CD4-positive, alpha-beta T cell (primary cell): ENCODE results near the gene PRKN. TPM values are rescaled to one million over a fixed set of nuclear protein-coding genes. Genes with fewer than 3 reads are reported as not detected.

Experiments
- ATAC-seq: fragments of 200-7000 bp; cut with Tn5 transposase; one replicate; pipeline ENCODE4 v1.10.0; 2022; ENCODE audit warnings: mild to moderate bottlenecking; ENCODE audit not compliant: poor library complexity
- CTCF ChIA-PET: fragments of 350-600 bp; sonication (Branson Sonifier 250); formaldehyde crosslinking; loops from one replicate; lab custom pipeline; 2021; ENCODE audit warnings: antibody characterized with exemption, inconsistent platforms; lab: Charles Lee
- POLR2A ChIA-PET: fragments of 350-600 bp; sonication (Branson Sonifier 250); formaldehyde crosslinking; loops from one replicate; lab custom pipeline; 2021; ENCODE audit warnings: antibody characterized with exemption, inconsistent platforms; lab: Charles Lee
- DNase-seq, 14 experiments: peaks; one replicate each; pipeline ENCODE4 v3.0.0-alpha.2; 2013 to 2020; ENCODE audit warnings: mixed read lengths in 2 of 14
- H3K27ac ChIP-seq, 2 donors: one replicate each; pipeline versions ENCODE4 v1.5.1 to v1.7.0; 2013; ENCODE audit warnings: low read length in 2 of 2, low read depth in 1 of 2, mild to moderate bottlenecking in 1 of 2
- H3K27me3 ChIP-seq, 2 experiments: 1 replicate in 1 of 2; 2 replicates in 1 of 2; pipeline versions ENCODE4 v1.6.1 to v1.7.0; 2013; ENCODE audit warnings: low read length in 2 of 2, control low read depth in 1 of 2, mild to moderate bottlenecking in 1 of 2, moderate library complexity in 1 of 2; ENCODE audit not compliant: insufficient read depth in 2 of 2, control insufficient read depth in 1 of 2
- H3K36me3 ChIP-seq: one replicate; pipeline ENCODE4 v1.6.1; 2013; ENCODE audit warnings: low read length, control low read depth; ENCODE audit not compliant: insufficient read depth
- H3K4me1 ChIP-seq: one replicate; pipeline ENCODE4 v1.6.1; 2013; ENCODE audit warnings: low read length, control low read depth; ENCODE audit not compliant: insufficient read depth
- H3K4me3 ChIP-seq: one replicate; pipeline ENCODE4 v1.5.1; 2013; ENCODE audit warnings: mild to moderate bottlenecking, low read length, moderate library complexity
- H3K9me3 ChIP-seq, 2 experiments: 1 replicate in 1 of 2; 2 replicates in 1 of 2; pipeline versions ENCODE4 v1.6.1 to v1.7.0; 2013; ENCODE audit warnings: low read length in 2 of 2, mild to moderate bottlenecking in 2 of 2, control low read depth in 1 of 2, moderate library complexity in 1 of 2; ENCODE audit not compliant: control insufficient read depth in 1 of 2, insufficient read depth in 1 of 2
- H3K27ac Mint-ChIP-seq: one replicate; pipeline ENCODE4 v1.8.0; 2020; ENCODE audit warnings: mixed read lengths
- H3K27me3 Mint-ChIP-seq: one replicate; pipeline ENCODE4 v1.8.0; 2021; ENCODE audit warnings: mixed read lengths
- H3K36me3 Mint-ChIP-seq: one replicate; pipeline ENCODE4 v1.8.0; 2021; ENCODE audit warnings: low read depth, mixed read lengths
- H3K4me1 Mint-ChIP-seq: one replicate; pipeline ENCODE4 v1.8.0; 2021; ENCODE audit warnings: low read depth, mixed read lengths
- H3K4me3 Mint-ChIP-seq: one replicate; pipeline ENCODE4 v1.8.0; 2020; ENCODE audit warnings: mild to moderate bottlenecking, mixed read lengths
- H3K9me3 Mint-ChIP-seq: one replicate; pipeline ENCODE4 v1.8.0; 2020; ENCODE audit warnings: mixed read lengths
- CTCF ChIP-seq: fragments of 200-600 bp; IDR thresholded peaks from one replicate; pipeline ENCODE4 v1.8.0; 2022; ENCODE audit warnings: antibody characterized with exemption, mild to moderate bottlenecking
- intact Hi-C, 2 experiments: fragments of 100-400 bp; cut with DNase I in 1 of 2; cut with micrococcal nuclease in 1 of 2; formaldehyde crosslinking; loops; one replicate each; pipeline versions ENCODE4 v1.15.1 to v1.9.0; 2023 to 2025; cut with DNase I, micrococcal nuclease
- total RNA-seq, 174 experiments: library from RNA in 2 of 174; stranded (reverse) in 2 of 174; gene quantifications; one replicate each; pipeline ENCODE4 v1.2.3 and lab custom pipeline; 2021 to 2026

Gene PRKN
- total RNA-seq, 2 experiments from 2014 or later: 5.2 to 5.4 TPM

GRCh38 chr6:161844804-161845203 lies 882.8 kb downstream of the PRKN start:
- intact Hi-C loops: no loop called here
- CTCF ChIA-PET: no interaction called here
- POLR2A ChIA-PET: no interaction called here
- H3K27ac Mint-ChIP-seq: no peak overlapping the region
- DNase-seq (no peak), ATAC-seq (no peak)
- Histone ChIP-seq H3K27ac (no peak overlapping the region), H3K4me1 (no peaks in the 10 kb centered on the region), H3K36me3 (no peaks in the 10 kb centered on the region), H3K27me3 (no peaks in the 10 kb centered on the region), H3K4me3 (no peak overlapping the region), H3K9me3 (no peaks in the 10 kb centered on the region)
- H3K4me1 Mint-ChIP-seq: no peaks in the 10 kb centered on the region
- TF ChIP-seq CTCF: no peak
- no peaks in the 10 kb centered on the region for H3K9me3 Mint-ChIP-seq
- H3K4me3 Mint-ChIP-seq: no peak overlapping the region
- no peaks in the 10 kb centered on the region for H3K36me3 Mint-ChIP-seq
- no peaks in the 10 kb centered on the region for H3K27me3 Mint-ChIP-seq

DNA sequence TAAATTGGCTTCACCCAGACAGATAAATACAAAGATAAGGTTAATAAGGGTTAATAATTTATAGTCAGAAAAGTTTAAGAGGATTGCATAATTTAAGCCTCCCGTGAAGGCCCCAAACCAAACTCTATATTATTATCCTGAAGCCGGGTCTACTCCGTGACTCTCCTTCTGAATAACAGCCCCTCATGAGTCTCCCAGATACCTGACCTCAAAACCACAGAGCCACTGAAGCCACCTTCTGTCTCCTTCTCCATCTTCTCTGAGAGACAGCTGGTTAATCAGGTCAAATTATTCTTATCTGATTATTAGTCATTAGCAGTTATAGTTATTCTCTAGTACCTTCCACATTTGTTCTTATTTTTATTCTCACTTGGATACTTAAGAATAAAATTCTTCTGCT lies 884.5 kb downstream of the PRKN start:
- intact Hi-C loops: no loop called here
- no peak overlapping the region for H3K4me3 ChIP-seq
- POLR2A ChIA-PET: no interaction called here
- Mint-ChIP-seq H3K27ac (no peak overlapping the region), H3K4me3 (no peak overlapping the region), H3K36me3 (no peaks in the 10 kb centered on the region), H3K4me1 (no peaks in the 10 kb centered on the region), H3K9me3 (no peaks in the 10 kb centered on the region), H3K27me3 (no peaks in the 10 kb centered on the region)
- DNase-seq: no peak
- no peak overlapping the region for H3K27ac ChIP-seq
- CTCF ChIA-PET: no interaction called here
- no peaks in the 10 kb centered on the region for H3K36me3 ChIP-seq
- ATAC-seq: no peak
- no peaks in the 10 kb centered on the region for H3K27me3 ChIP-seq
- no peak for TF ChIP-seq CTCF
- peaks cover 0 to 5% of the 10 kb centered on the region in 2 experiments for H3K9me3 ChIP-seq
- no peaks in the 10 kb centered on the region for H3K4me1 ChIP-seq

DNA sequence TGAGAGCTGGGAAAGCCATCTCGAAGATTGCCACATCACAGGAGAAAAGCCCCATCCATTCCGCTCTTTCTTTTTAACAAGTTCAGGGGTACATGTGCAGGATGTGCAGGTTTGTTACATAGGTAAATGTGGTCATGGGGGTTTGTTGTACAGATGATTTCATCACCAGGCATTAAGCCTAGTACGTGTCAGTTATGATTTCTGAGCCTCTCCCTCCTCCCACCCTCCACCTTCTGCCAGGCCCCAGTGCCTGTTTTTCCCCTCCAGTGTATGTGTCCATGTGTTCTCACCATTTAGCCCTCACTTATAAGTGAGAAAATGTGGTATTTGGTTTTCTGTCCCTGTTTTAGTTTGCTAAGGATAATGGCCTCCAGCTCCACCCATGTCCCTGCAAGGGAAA lies 887.2 kb downstream of the PRKN start:
- no peaks in the 10 kb centered on the region for H3K9me3 Mint-ChIP-seq
- no peak overlapping the region for H3K4me3 Mint-ChIP-seq
- ATAC-seq (no peak), DNase-seq (no peak)
- Histone ChIP-seq H3K4me3 (no peak overlapping the region), H3K9me3 (peaks cover 0 to 5% of the 10 kb centered on the region in 2 experiments), H3K36me3 (no peaks in the 10 kb centered on the region), H3K4me1 (no peaks in the 10 kb centered on the region), H3K27me3 (no peaks in the 10 kb centered on the region), H3K27ac (no peak overlapping the region)
- no peak overlapping the region for H3K27ac Mint-ChIP-seq
- intact Hi-C loops: no loop called here
- no peaks in the 10 kb centered on the region for H3K27me3 Mint-ChIP-seq
- H3K36me3 Mint-ChIP-seq: no peaks in the 10 kb centered on the region
- TF ChIP-seq CTCF: no peak
- H3K4me1 Mint-ChIP-seq: no peaks in the 10 kb centered on the region
- ChIA-PET CTCF (no interaction called here), POLR2A (no interaction called here)
